K562 (cell line): ENCODE results near the gene SLC25A51. TPM values are rescaled to one million over a fixed set of nuclear protein-coding genes. Genes with fewer than 3 reads are reported as not detected.

ENCODE experiments used
- CEBPB ChIP-seq: fragments of 450-650 bp; IDR thresholded peaks from 2 replicates; pipeline ENCODE4 v1.6.1; 2016; ENCODE audit warnings: missing genetic modification characterization, missing compliant biosample characterization
- CHD2 ChIP-seq: IDR thresholded peaks from 2 replicates; pipeline ENCODE4 v1.6.1; 2011; ENCODE audit warnings: low read depth, low read length
- DIDO1 ChIP-seq: fragments of 450-650 bp; IDR thresholded peaks from 2 replicates; pipeline ENCODE4 v1.6.1; 2016; ENCODE audit warnings: low read depth, missing biosample characterization, missing genetic modification characterization
- DNMT1 ChIP-seq: fragments of 450-650 bp; IDR thresholded peaks from 2 replicates; pipeline ENCODE4 v1.6.1; 2016; ENCODE audit warnings: antibody characterized with exemption, mild to moderate bottlenecking
- DPF2 ChIP-seq: fragments of 450-650 bp; IDR thresholded peaks from 2 replicates; pipeline ENCODE4 v1.6.1; 2016
- ELK3 ChIP-seq: fragments of 450-650 bp; formaldehyde crosslinking; IDR thresholded peaks from 2 replicates; pipeline ENCODE4 v1.4.0; 2020; ENCODE audit warnings: mild to moderate bottlenecking
- EWSR1 ChIP-seq: fragments of 450-650 bp; IDR thresholded peaks from 2 replicates; pipeline ENCODE4 v1.6.1; 2018; ENCODE audit warnings: borderline replicate concordance, mild to moderate bottlenecking, low read depth, moderate library complexity; ENCODE audit not compliant: partially characterized antibody
- GTF3C2 ChIP-seq: IDR thresholded peaks from 3 replicates; pipeline ENCODE4 v1.6.1; 2011; ENCODE audit warnings: borderline replicate concordance, mild to moderate bottlenecking, moderate library complexity; ENCODE audit not compliant: insufficient read length; ENCODE audit errors: extremely low read depth
- HDAC8 ChIP-seq: fragments of 450-650 bp; IDR thresholded peaks from 2 replicates; pipeline ENCODE4 v1.6.1; 2016; ENCODE audit warnings: mild to moderate bottlenecking, missing genetic modification characterization, moderate library complexity, missing compliant biosample characterization
- KLF16 ChIP-seq: IDR thresholded peaks from 2 replicates; pipeline ENCODE4 v1.6.1; 2016; ENCODE audit warnings: antibody characterized with exemption
- RBM17 ChIP-seq: fragments of 200-400 bp; formaldehyde crosslinking; IDR thresholded peaks from 2 replicates; pipeline ENCODE4 v1.6.1; 2017; ENCODE audit warnings: low read depth, mild to moderate bottlenecking, low read length, borderline replicate concordance
- RBM39 ChIP-seq: fragments of 200-400 bp; formaldehyde crosslinking; optimal IDR thresholded peaks from 2 replicates; pipeline ENCODE3; 2018; ENCODE audit warnings: low read depth, low read length
- SIX5 ChIP-seq, 2 experiments: IDR thresholded peaks; 2 replicates each; pipeline ENCODE4 v1.6.1; 2011; ENCODE audit warnings: low read length in 2 of 2, borderline replicate concordance in 1 of 2, low read depth in 1 of 2, mild to moderate bottlenecking in 1 of 2, moderate library complexity in 1 of 2; ENCODE audit not compliant: insufficient read depth in 1 of 2
- SMARCB1 ChIP-seq: IDR thresholded peaks from 2 replicates; pipeline ENCODE4 v1.6.1; 2011; ENCODE audit warnings: improper control_type of control experiment, low read depth; ENCODE audit not compliant: insufficient read length
- SREBF2 ChIP-seq: sonication (generic); formaldehyde crosslinking; IDR thresholded peaks from 2 replicates; pipeline ENCODE4 v1.4.0; 2020; ENCODE audit warnings: mild to moderate bottlenecking, missing genetic modification reagents
- TAF15 ChIP-seq: fragments of 200-400 bp; formaldehyde crosslinking; IDR thresholded peaks from 2 replicates; pipeline ENCODE4 v1.6.1; 2017; ENCODE audit warnings: mild to moderate bottlenecking, low read depth, low read length, moderate library complexity
- YBX1 ChIP-seq: fragments of 450-650 bp; IDR thresholded peaks from 2 replicates; pipeline ENCODE4 v1.7.1; 2016; ENCODE audit warnings: mild to moderate bottlenecking
- ZFPM2 ChIP-seq: fragments of 250-450 bp; sonication (Bioruptor Pico); IDR thresholded peaks from 2 replicates; pipeline ENCODE4 v1.5.1; 2022; ENCODE audit warnings: mild to moderate bottlenecking
- ZNF274 ChIP-seq: IDR thresholded peaks from 2 replicates; pipeline ENCODE4 v1.6.1; 2011; ENCODE audit warnings: low read depth, mild to moderate bottlenecking, low read length, moderate library complexity, borderline replicate concordance
- ZNF668 ChIP-seq: fragments of 250-450 bp; sonication (Bioruptor Pico); IDR thresholded peaks from 2 replicates; pipeline ENCODE4 v1.8.0; 2022; ENCODE audit warnings: mild to moderate bottlenecking, inconsistent platforms
- ZNF696 ChIP-seq: fragments of 250-450 bp; sonication (Bioruptor Pico); conservative IDR thresholded peaks from 2 replicates; pipeline ENCODE4 v1.4.0; 2020; ENCODE audit warnings: mild to moderate bottlenecking, moderate library complexity
- polyA plus RNA-seq, 8 experiments: library from polyadenylated mRNA; depleted of rRNA in 4 of 8; stranded (reverse) in 5 of 8; unstranded in 3 of 8; fragments of >200 nt; fragmentation: Nextera tagmentation in 2 of 8; fragmentation: Illumina TruSeq in 1 of 8; extraction: Ambion mirVana in 2 of 8; extraction: Trizol in 1 of 8; gene quantifications; 2 replicates each; pipeline versions ENCODE4 v1.2.1 to v1.2.3, GENCODE V29; 2011 to 2014; ENCODE audit warnings: inconsistent platforms in 1 of 8, missing spikeins in 1 of 8
- total RNA-seq, 7 experiments: library from RNA; depleted of rRNA in 6 of 7; stranded (reverse); fragments of >200 nt in 6 of 7; fragmentation: Illumina TruSeq in 2 of 7; extraction: Trizol in 2 of 7; gene quantifications; 2 replicates each; pipeline versions ENCODE4 v1.2.1 to v1.2.3, GENCODE V29; 2011 to 2021; ENCODE audit warnings: low replicate concordance in 1 of 7
- TF ChIP-seq, protein P1 (sequence below): fragments of 250-450 bp; sonication (Bioruptor Pico); IDR thresholded peaks from 2 replicates; pipeline ENCODE4 v1.8.0; 2021; ENCODE audit warnings: borderline replicate concordance, mild to moderate bottlenecking, moderate library complexity; ENCODE audit not compliant: poor library complexity, severe bottlenecking
- TF ChIP-seq, protein P2 (sequence below): sonication (generic); formaldehyde crosslinking; IDR thresholded peaks from 2 replicates; pipeline ENCODE4 v1.8.1; 2023; ENCODE audit warnings: mild to moderate bottlenecking, missing genetic modification reagents, moderate library complexity

Gene SLC25A51
- total and polyA plus RNA-seq, 9 of the 15 experiments (the other 6 are each of a cell fraction or from before 2014, with no cell fraction given) = 9.1 to 40.7 (median 24.5) TPM

DNA sequence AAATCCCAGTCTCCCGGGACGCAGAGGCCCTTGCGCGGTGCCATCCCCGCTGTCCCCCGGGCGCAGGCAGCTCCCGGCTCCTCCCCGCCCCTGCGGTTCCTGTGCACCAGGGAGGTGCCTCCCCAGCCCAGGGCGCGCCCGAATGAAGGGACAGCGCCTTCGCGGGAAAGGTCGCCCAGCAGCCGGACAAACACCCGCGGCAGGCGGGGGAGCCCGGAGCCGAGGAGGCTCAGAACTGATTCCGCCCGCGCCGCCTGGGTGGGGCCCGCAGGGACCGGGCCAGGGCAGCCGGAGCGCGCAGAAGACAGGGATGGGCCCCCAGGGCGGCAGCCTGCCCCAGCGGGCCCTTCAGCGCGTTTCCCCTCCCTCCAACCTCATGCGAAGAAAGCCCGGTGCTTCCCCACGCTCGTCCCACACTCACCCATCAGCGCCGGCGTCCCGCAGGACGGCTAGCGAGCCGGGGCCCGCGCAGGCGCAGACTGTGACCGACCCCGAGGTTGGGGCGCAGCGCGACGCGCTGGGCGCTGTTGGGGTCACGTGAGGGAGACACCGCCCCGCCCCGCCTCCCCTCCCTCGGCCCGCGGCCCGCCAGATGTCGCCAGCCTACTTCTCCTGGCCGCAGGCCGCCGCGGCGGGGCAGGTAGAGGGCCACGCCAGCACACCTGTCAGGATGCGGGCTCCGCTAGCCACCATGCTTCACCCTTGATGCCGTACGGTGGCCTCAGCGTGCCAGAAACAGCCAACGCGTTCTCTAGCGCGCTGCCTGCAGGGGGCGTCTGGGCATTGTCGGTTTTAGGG lies at the start of gene SLC25A51 (continued):
- TF ChIP-seq GTF3C2 (no peak), DNMT1 (no peak), DPF2 (peak; percentile 28; the same call in 1 of the 2 replicates), SIX5 (IDR thresholded peaks at IDR 0.05; ENCODE audit: borderline replicate concordance in 1 of 2, insufficient read depth in 1 of 2, low read depth in 1 of 2, low read length in 2 of 2) (peak in 1 of 2 experiments; percentile 18; a peak in 1 of 4 replicates), SMARCB1 (no peak), RBM17 (no peak), TAF15 (no peak), CEBPB (no peak), KLF16 (peak; percentile 98), YBX1 (no peak), RBM39 (no peak), SREBF2 (no peak), ZNF668 (CRISPR knock-in tag) (no peak), ZFPM2 (CRISPR knock-in tag) (no peak), HDAC8 (0 out of 2 replicates have a peak, but pooled peaks have one; percentile 68), ELK3 (CRISPR knock-in tag) (no peak), ZNF696 (CRISPR knock-in tag) (no peak), CHD2 (no peak), DIDO1 (tag) (peak; percentile 93), EWSR1 (no peak), ZNF274 (no peak)
- TF ChIP-seq, protein P1, sequence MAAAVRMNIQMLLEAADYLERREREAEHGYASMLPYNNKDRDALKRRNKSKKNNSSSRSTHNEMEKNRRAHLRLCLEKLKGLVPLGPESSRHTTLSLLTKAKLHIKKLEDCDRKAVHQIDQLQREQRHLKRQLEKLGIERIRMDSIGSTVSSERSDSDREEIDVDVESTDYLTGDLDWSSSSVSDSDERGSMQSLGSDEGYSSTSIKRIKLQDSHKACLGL (CRISPR knock-in tag) = peak; percentile 84
- TF ChIP-seq, protein P2, sequence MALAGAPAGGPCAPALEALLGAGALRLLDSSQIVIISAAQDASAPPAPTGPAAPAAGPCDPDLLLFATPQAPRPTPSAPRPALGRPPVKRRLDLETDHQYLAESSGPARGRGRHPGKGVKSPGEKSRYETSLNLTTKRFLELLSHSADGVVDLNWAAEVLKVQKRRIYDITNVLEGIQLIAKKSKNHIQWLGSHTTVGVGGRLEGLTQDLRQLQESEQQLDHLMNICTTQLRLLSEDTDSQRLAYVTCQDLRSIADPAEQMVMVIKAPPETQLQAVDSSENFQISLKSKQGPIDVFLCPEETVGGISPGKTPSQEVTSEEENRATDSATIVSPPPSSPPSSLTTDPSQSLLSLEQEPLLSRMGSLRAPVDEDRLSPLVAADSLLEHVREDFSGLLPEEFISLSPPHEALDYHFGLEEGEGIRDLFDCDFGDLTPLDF = peak; percentile 64; the same call in 1 of the 2 replicates
